ENCODE data around the gene MRTO4. TPM values are rescaled to one million over a fixed set of nuclear protein-coding genes. Genes with fewer than 3 reads are reported as not detected.

Gene MRTO4
- total and polyA plus RNA-seq, 2 experiments from 2014 or later, result 37.1 to 38.4 TPM

GRCh38 chr1:19205403-19205802 is 46.2 kb upstream of the MRTO4 start:
- Histone ChIP-seq H4K20me1 (ENCODE audit: insufficient read depth) (peaks cover 37% of the 10 kb centered on the region; the same call in 1 of the 2 replicates), H3K9me3 (ENCODE audit: low read depth) (no peaks in the 10 kb centered on the region), H2AFZ (no peak overlapping the region), H3K27ac (no peak overlapping the region), H3K79me2 (ENCODE audit: insufficient read depth) (peaks cover 96% of the 10 kb centered on the region), H3K27me3 (replicated peaks; ENCODE audit: insufficient read depth) (no peaks in the 10 kb centered on the region), H3K9ac (no peak overlapping the region), H3K9me2 (ENCODE audit: insufficient read depth) (no peaks in the 10 kb centered on the region), H3K36me3 (ENCODE audit: low read depth) (no peaks in the 10 kb centered on the region), H3K4me3 (no peak overlapping the region), H3K4me1 (ENCODE audit: insufficient read depth) (peaks cover 39% of the 10 kb centered on the region), H3K4me2 (ENCODE audit: unreplicated experiment) (no peak overlapping the region), H3F3A (ENCODE audit: insufficient read depth) (peaks cover 51% of the 10 kb centered on the region)
- TF ChIP-seq EZH2phosphoT487 (IDR thresholded peaks at IDR 0.05; ENCODE audit: insufficient read depth, low read depth) (no peak), EZH2 (IDR thresholded peaks at IDR 0.05; ENCODE audit: insufficient read depth, poor library complexity, severe bottlenecking) (no peak)
- in situ Hi-C loops (cut with MboI), result no loop called here
- DNase-seq, result no peak
- 100% methylated on average over 1 of the region's 1 CpG for WGBS, 2 experiments (ENCODE audit: low coverage in 1 of 2, low lambda C conversion rate in 2 of 2, missing lambda C conversion rate in 2 of 2)

- Histone ChIP-seq H3K27me3 (replicated peaks; ENCODE audit: insufficient read depth) (no peaks in the 10 kb centered on the region), H3K9me3 (ENCODE audit: low read depth) (no peaks in the 10 kb centered on the region), H3K9ac (no peak overlapping the region), H3K36me3 (ENCODE audit: low read depth) (no peaks in the 10 kb centered on the region), H3K79me2 (ENCODE audit: insufficient read depth) (peaks cover 96% of the 10 kb centered on the region), H3K27ac (no peak overlapping the region), H2AFZ (no peak overlapping the region), H3K4me3 (no peak overlapping the region), H3K4me1 (ENCODE audit: insufficient read depth) (peaks cover 40% of the 10 kb centered on the region), H4K20me1 (ENCODE audit: insufficient read depth) (peaks cover 37% of the 10 kb centered on the region; the same call in 1 of the 2 replicates), H3K4me2 (ENCODE audit: unreplicated experiment) (no peak overlapping the region), H3K9me2 (ENCODE audit: insufficient read depth) (no peaks in the 10 kb centered on the region), H3F3A (ENCODE audit: insufficient read depth) (peaks cover 56% of the 10 kb centered on the region)
- in situ Hi-C loops (cut with MboI), result no loop called here
- WGBS, 2 experiments (ENCODE audit: low coverage in 1 of 2, low lambda C conversion rate in 2 of 2, missing lambda C conversion rate in 2 of 2), result 83 to 87% methylated on average over 5 of the region's 5 CpGs
- TF ChIP-seq EZH2phosphoT487 (IDR thresholded peaks at IDR 0.05; ENCODE audit: insufficient read depth, low read depth), result no peak
- no peak for TF ChIP-seq EZH2 (IDR thresholded peaks at IDR 0.05; ENCODE audit: insufficient read depth, poor library complexity, severe bottlenecking)
- no peak for DNase-seq
Observed at GRCh38 chr1:19205845-19206244, 45.8 kb upstream of the MRTO4 start.

- Histone ChIP-seq H3K9me2 (ENCODE audit: insufficient read depth) (no peaks in the 10 kb centered on the region), H3K4me1 (ENCODE audit: insufficient read depth) (peaks cover 50% of the 10 kb centered on the region), H3F3A (ENCODE audit: insufficient read depth) (peaks cover 56% of the 10 kb centered on the region), H3K4me3 (no peak overlapping the region), H3K4me2 (ENCODE audit: unreplicated experiment) (no peak overlapping the region), H3K36me3 (ENCODE audit: low read depth) (no peaks in the 10 kb centered on the region), H4K20me1 (ENCODE audit: insufficient read depth) (peaks cover 28% of the 10 kb centered on the region; the same call in 1 of the 2 replicates), H3K9ac (no peak overlapping the region), H3K27me3 (replicated peaks; ENCODE audit: insufficient read depth) (no peaks in the 10 kb centered on the region), H3K79me2 (ENCODE audit: insufficient read depth) (peaks cover 96% of the 10 kb centered on the region), H3K9me3 (ENCODE audit: low read depth) (no peaks in the 10 kb centered on the region), H3K27ac (no peak overlapping the region), H2AFZ (no peak overlapping the region)
- in situ Hi-C loops (cut with MboI), result no loop called here
- TF ChIP-seq EZH2phosphoT487 (IDR thresholded peaks at IDR 0.05; ENCODE audit: insufficient read depth, low read depth), result no peak
- DNase-seq, result no peak
- 74 to 75% methylated on average over 3 of the region's 3 CpGs for WGBS, 2 experiments (ENCODE audit: low coverage in 1 of 2, low lambda C conversion rate in 2 of 2, missing lambda C conversion rate in 2 of 2)
Observed at GRCh38 chr1:19206947-19207346, 44.7 kb upstream of the MRTO4 start.

GRCh38 chr1:19208710-19209438 is 42.7 kb upstream of the MRTO4 start:
- in situ Hi-C loops (cut with MboI), result no loop called here
- H3K4me3 ChIP-seq, result peak overlapping the region; percentile 86
- TF ChIP-seq EZH2phosphoT487 (IDR thresholded peaks at IDR 0.05; ENCODE audit: insufficient read depth, low read depth) (no peak), EZH2 (IDR thresholded peaks at IDR 0.05; ENCODE audit: insufficient read depth, poor library complexity, severe bottlenecking) (no peak)
- H3K9me3 ChIP-seq (ENCODE audit: low read depth), result no peaks in the 10 kb centered on the region
- peaks cover 96% of the 10 kb centered on the region for H3K79me2 ChIP-seq (ENCODE audit: insufficient read depth)
- H4K20me1 ChIP-seq (ENCODE audit: insufficient read depth), result peaks cover 14% of the 10 kb centered on the region; the same call in 1 of the 2 replicates
- peaks cover 40% of the 10 kb centered on the region for H3F3A ChIP-seq (ENCODE audit: insufficient read depth)
- no peaks in the 10 kb centered on the region for H3K9me2 ChIP-seq (ENCODE audit: insufficient read depth)
- 1% methylated on average over 8 of the region's 8 CpGs for WGBS, 2 experiments (ENCODE audit: low coverage in 1 of 2, low lambda C conversion rate in 2 of 2, missing lambda C conversion rate in 2 of 2)
- H2AFZ ChIP-seq, result peak overlapping the region; percentile 73; the same call in 1 of the 2 replicates
- peak overlapping the region; percentile 93 for H3K27ac ChIP-seq
- H3K27me3 ChIP-seq (replicated peaks; ENCODE audit: insufficient read depth), result no peaks in the 10 kb centered on the region
- DNase-seq, result peak; percentile 82
- peak overlapping the region; percentile 96 for H3K4me2 ChIP-seq (ENCODE audit: unreplicated experiment)
- 0 out of 2 replicates have a peak, but pooled peaks cover under 1% of the 10 kb centered on the region for H3K36me3 ChIP-seq (ENCODE audit: low read depth)
- H3K4me1 ChIP-seq (ENCODE audit: insufficient read depth), result peaks cover 41% of the 10 kb centered on the region
- H3K9ac ChIP-seq, result peak overlapping the region; percentile 96

Measured in GM23248 (cell line).